Liver (tissue), 9 donors: Measurements from ENCODE around the gene PDGFA. TPM values are rescaled to one million over a fixed set of nuclear protein-coding genes. Genes with fewer than 3 reads are reported as not detected.

ENCODE experiments used
- DNase-seq: peaks from one replicate; pipeline ENCODE4 v3.0.0-alpha.2; 2017; ENCODE audit warnings: low spot score
- H3K27ac ChIP-seq, 2 donors: one replicate each; pipeline ENCODE4 v1.7.0; 2013; ENCODE audit warnings: inconsistent platforms in 2 of 2, low read length in 2 of 2, control low read depth in 1 of 2, low read depth in 1 of 2, mild to moderate bottlenecking in 1 of 2
- H3K27me3 ChIP-seq, 4 donors: one replicate each; pipeline versions ENCODE4 v1.6.1 to v1.7.0; 2013; ENCODE audit warnings: low read length in 3 of 4, inconsistent platforms in 1 of 4, mild to moderate bottlenecking in 1 of 4, moderate library complexity in 1 of 4; ENCODE audit not compliant: control insufficient read depth in 4 of 4, insufficient read depth in 4 of 4
- H3K36me3 ChIP-seq, 4 donors: one replicate each; pipeline versions ENCODE4 v1.6.1 to v1.7.0; 2013; ENCODE audit warnings: low read length in 3 of 4, mild to moderate bottlenecking in 3 of 4, low read depth in 1 of 4, moderate library complexity in 1 of 4; ENCODE audit not compliant: control insufficient read depth in 4 of 4, insufficient read depth in 3 of 4
- H3K4me1 ChIP-seq, 4 donors: one replicate each; pipeline versions ENCODE4 v1.6.1 to v1.7.0; 2013; ENCODE audit warnings: low read length in 3 of 4, mild to moderate bottlenecking in 3 of 4, moderate library complexity in 1 of 4; ENCODE audit not compliant: control insufficient read depth in 4 of 4, insufficient read depth in 4 of 4
- H3K4me3 ChIP-seq, 3 donors: one replicate each; pipeline versions ENCODE4 v1.6.1 to v1.7.0; 2013; ENCODE audit warnings: low read length in 3 of 3, control low read depth in 1 of 3, low read depth in 1 of 3, mild to moderate bottlenecking in 1 of 3
- H3K9ac ChIP-seq, 2 donors: one replicate each; pipeline ENCODE4 v1.7.0; 2013; ENCODE audit warnings: low read length in 2 of 2, mild to moderate bottlenecking in 2 of 2, moderate library complexity in 2 of 2, control low read depth in 1 of 2, low read depth in 1 of 2
- H3K9me3 ChIP-seq, 4 donors: one replicate each; pipeline versions ENCODE4 v1.6.1 to v1.7.0; 2013; ENCODE audit warnings: low read length in 3 of 4; ENCODE audit not compliant: control insufficient read depth in 4 of 4
- EGR1 ChIP-seq, 2 donors: IDR thresholded peaks; 2 replicates each; pipeline ENCODE4 v1.6.1; 2016 to 2018; ENCODE audit warnings: antibody characterized with exemption in 2 of 2, low read depth in 2 of 2
- GABPA ChIP-seq, 2 donors: IDR thresholded peaks in 1 of 2; conservative IDR thresholded peaks in 1 of 2; 2 replicates each; pipeline ENCODE4 v1.6.1; 2016; ENCODE audit warnings: antibody characterized with exemption in 2 of 2, mild to moderate bottlenecking in 1 of 2, moderate library complexity in 1 of 2
- HNF4G ChIP-seq: IDR thresholded peaks from 2 replicates; pipeline ENCODE4 v1.6.1; 2016; ENCODE audit warnings: antibody characterized with exemption
- JUND ChIP-seq, 2 donors: IDR thresholded peaks; 2 replicates each; pipeline ENCODE4 v1.6.1; 2016; ENCODE audit warnings: antibody characterized with exemption in 2 of 2
- NR2F2 ChIP-seq: IDR thresholded peaks from 2 replicates; pipeline ENCODE4 v1.6.1; 2016; ENCODE audit warnings: antibody characterized with exemption
- RAD21 ChIP-seq, 2 donors: IDR thresholded peaks; 2 replicates each; pipeline ENCODE4 v1.6.1; 2016; ENCODE audit warnings: antibody characterized with exemption in 2 of 2, mild to moderate bottlenecking in 2 of 2
- RXRA ChIP-seq, 2 donors: IDR thresholded peaks; 2 replicates each; pipeline ENCODE4 v1.6.1; 2017 to 2018; ENCODE audit warnings: antibody characterized with exemption in 2 of 2, mild to moderate bottlenecking in 1 of 2
- SP1 ChIP-seq: IDR thresholded peaks from 2 replicates; pipeline ENCODE4 v1.6.1; 2018; ENCODE audit warnings: antibody characterized with exemption, mild to moderate bottlenecking
- TAF1 ChIP-seq: conservative IDR thresholded peaks from 2 replicates; pipeline ENCODE4 v1.6.1; 2016; ENCODE audit warnings: antibody characterized with exemption, mild to moderate bottlenecking
- YY1 ChIP-seq: IDR thresholded peaks from 2 replicates; pipeline ENCODE4 v1.6.1; 2016; ENCODE audit warnings: antibody characterized with exemption, mild to moderate bottlenecking
- WGBS: extraction: QIAGEN DNeasy Blood & Tissue Kit; methylation state at CpG from one replicate; pipeline ENCODE4 v1.1.7; 2013; 5-methylcytosine and 5-hydroxymethylcytosine counted together
- polyA plus RNA-seq, 2 donors: library from polyadenylated mRNA; stranded (reverse) in 1 of 2; unstranded in 1 of 2; fragments of 200-250 nt in 1 of 2; fragments of >200 nt in 1 of 2; fragmentation: Nextera tagmentation in 1 of 2; extraction: Ambion mirVana in 1 of 2; gene quantifications; one replicate each; pipeline versions ENCODE4 v1.2.1 to v1.2.3, GENCODE V29; 2013 to 2015
- total RNA-seq, 2 donors: library from RNA; depleted of rRNA; stranded (reverse); fragments of >200 nt; gene quantifications; one replicate each; pipeline ENCODE4 v1.2.3, GENCODE V29; 2014
- TF ChIP-seq, protein P1 (sequence below): fragments of 150-350 bp; IDR thresholded peaks from 2 replicates; pipeline ENCODE4 v1.5.1; 2017; ENCODE audit warnings: improper control_type of control experiment, low read depth, low read length; ENCODE audit not compliant: missing input control
- TF ChIP-seq, protein P2 (sequence below): IDR thresholded peaks from 2 replicates; pipeline ENCODE4 v1.6.1; 2016; ENCODE audit warnings: antibody characterized with exemption
- TF ChIP-seq, protein P3 (sequence below): IDR thresholded peaks from 2 replicates; pipeline ENCODE4 v1.6.1; 2016; ENCODE audit warnings: antibody characterized with exemption, mild to moderate bottlenecking
- TF ChIP-seq, protein P4 (sequence below): IDR thresholded peaks from 2 replicates; pipeline ENCODE4 v1.6.1; 2016; ENCODE audit warnings: antibody characterized with exemption
- donor health status: healthy.
- donor health status: healthy.
- donor health status: healthy.
- donor health status: healthy.
- donor health status: healthy.

PDGFA gene
- total and polyA plus RNA-seq, 4 donors, result 1.4 to 5.1 (median 2.0) TPM

DNA sequence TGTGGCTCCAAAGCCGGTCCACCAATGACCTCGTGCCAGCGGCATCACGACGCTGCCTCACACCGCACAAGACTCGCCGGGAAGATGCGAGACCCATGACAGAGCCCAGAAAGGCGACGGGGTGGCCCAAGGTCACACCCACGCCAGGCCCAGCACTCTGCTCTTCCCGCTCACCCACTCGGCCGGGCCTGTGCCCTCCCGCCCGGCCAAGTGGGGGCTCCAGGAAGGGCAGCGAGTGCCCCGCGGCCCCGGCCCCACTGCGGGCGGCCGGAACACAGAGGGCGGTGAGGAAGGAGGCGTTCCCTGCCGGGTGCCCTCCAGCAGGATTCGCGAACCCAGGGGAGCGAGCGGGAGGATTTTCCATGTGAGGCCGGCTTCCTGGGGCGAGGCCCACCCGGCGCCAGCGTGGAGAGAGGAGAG, 56.3 kb downstream of the PDGFA start (continued):
- no peak for TF ChIP-seq GABPA (IDR thresholded peaks at IDR 0.05 in 1 of 2, conservative IDR thresholded peaks at IDR 0.05 in 1 of 2)
- no peak for TF ChIP-seq YY1
- no peak for TF ChIP-seq RXRA (IDR thresholded peaks at IDR 0.05)
- no peak for TF ChIP-seq NR2F2
- TF ChIP-seq, protein P1, sequence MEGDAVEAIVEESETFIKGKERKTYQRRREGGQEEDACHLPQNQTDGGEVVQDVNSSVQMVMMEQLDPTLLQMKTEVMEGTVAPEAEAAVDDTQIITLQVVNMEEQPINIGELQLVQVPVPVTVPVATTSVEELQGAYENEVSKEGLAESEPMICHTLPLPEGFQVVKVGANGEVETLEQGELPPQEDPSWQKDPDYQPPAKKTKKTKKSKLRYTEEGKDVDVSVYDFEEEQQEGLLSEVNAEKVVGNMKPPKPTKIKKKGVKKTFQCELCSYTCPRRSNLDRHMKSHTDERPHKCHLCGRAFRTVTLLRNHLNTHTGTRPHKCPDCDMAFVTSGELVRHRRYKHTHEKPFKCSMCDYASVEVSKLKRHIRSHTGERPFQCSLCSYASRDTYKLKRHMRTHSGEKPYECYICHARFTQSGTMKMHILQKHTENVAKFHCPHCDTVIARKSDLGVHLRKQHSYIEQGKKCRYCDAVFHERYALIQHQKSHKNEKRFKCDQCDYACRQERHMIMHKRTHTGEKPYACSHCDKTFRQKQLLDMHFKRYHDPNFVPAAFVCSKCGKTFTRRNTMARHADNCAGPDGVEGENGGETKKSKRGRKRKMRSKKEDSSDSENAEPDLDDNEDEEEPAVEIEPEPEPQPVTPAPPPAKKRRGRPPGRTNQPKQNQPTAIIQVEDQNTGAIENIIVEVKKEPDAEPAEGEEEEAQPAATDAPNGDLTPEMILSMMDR, result no peak
- no peak for TF ChIP-seq TAF1
- no peak for TF ChIP-seq SP1
- TF ChIP-seq, protein P2, sequence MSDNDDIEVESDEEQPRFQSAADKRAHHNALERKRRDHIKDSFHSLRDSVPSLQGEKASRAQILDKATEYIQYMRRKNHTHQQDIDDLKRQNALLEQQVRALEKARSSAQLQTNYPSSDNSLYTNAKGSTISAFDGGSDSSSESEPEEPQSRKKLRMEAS, result no peak

DNA sequence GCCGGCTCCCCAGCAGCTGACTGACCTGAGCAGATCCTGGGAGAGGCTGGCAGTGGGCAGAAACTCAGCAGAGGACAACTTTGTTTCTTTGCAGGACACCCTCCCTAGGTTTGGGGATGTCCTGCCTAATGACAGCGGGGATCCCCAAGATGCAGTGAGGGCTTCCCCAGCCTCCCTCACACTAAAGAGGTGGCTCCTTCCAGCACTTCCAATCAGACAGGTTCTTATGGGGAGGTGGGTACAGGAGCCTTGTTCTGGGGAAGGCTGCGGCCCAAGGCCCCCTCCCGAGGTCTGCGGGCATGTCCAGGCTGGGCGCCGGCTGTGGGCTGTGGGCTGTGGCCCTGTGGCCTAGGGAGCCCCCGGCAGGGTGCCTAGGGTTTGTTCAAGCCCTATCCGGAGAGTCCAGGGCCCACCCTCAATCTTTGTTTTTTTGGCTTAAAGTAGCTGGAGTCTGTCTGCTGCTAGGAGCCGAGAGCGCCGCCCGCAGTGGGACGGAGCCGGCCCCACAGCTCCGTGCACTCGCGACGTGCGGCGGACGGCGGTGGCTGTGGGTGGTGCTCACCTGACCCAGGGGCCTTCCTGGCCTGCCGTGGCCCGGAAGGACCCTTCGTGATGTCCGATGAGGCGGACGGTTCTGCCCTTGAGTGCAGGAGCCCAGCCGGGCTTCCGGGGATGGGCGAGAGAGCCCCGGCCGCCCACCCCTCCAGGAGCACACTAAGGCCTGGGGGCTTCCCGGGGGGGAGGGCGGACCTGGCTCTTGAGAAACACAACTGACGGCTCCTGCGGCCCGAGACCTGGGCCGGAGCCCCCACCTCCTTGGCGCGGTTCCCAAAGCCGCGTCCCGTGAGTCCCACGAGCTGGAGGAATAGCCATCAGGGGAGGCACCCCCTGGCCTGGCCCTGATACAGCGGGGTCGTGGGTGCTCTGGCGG, 57.2 kb downstream of the PDGFA start:
- 93% methylated on average over 49 of the region's 49 CpGs for WGBS
- H3K27me3 ChIP-seq, result no peaks in the 10 kb centered on the region
- no peak for DNase-seq
- no peak overlapping the region for H3K9ac ChIP-seq
- H3K9me3 ChIP-seq, result no peaks in the 10 kb centered on the region
- H3K36me3 ChIP-seq, result no peaks in the 10 kb centered on the region
- H3K4me1 ChIP-seq, result peaks cover 0 to 11% (median 0%) of the 10 kb centered on the region in 4 donors
- TF ChIP-seq RAD21 (IDR thresholded peaks at IDR 0.05) (no peak), RXRA (IDR thresholded peaks at IDR 0.05) (no peak), JUND (IDR thresholded peaks at IDR 0.05) (no peak), GABPA (IDR thresholded peaks at IDR 0.05 in 1 of 2, conservative IDR thresholded peaks at IDR 0.05 in 1 of 2) (no peak), YY1 (no peak), EGR1 (IDR thresholded peaks at IDR 0.05; ENCODE audit: low read depth in 2 of 2) (no peak), HNF4G (no peak)
- TF ChIP-seq, protein P3, sequence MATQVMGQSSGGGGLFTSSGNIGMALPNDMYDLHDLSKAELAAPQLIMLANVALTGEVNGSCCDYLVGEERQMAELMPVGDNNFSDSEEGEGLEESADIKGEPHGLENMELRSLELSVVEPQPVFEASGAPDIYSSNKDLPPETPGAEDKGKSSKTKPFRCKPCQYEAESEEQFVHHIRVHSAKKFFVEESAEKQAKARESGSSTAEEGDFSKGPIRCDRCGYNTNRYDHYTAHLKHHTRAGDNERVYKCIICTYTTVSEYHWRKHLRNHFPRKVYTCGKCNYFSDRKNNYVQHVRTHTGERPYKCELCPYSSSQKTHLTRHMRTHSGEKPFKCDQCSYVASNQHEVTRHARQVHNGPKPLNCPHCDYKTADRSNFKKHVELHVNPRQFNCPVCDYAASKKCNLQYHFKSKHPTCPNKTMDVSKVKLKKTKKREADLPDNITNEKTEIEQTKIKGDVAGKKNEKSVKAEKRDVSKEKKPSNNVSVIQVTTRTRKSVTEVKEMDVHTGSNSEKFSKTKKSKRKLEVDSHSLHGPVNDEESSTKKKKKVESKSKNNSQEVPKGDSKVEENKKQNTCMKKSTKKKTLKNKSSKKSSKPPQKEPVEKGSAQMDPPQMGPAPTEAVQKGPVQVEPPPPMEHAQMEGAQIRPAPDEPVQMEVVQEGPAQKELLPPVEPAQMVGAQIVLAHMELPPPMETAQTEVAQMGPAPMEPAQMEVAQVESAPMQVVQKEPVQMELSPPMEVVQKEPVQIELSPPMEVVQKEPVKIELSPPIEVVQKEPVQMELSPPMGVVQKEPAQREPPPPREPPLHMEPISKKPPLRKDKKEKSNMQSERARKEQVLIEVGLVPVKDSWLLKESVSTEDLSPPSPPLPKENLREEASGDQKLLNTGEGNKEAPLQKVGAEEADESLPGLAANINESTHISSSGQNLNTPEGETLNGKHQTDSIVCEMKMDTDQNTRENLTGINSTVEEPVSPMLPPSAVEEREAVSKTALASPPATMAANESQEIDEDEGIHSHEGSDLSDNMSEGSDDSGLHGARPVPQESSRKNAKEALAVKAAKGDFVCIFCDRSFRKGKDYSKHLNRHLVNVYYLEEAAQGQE, result no peak
- TF ChIP-seq, protein P4, sequence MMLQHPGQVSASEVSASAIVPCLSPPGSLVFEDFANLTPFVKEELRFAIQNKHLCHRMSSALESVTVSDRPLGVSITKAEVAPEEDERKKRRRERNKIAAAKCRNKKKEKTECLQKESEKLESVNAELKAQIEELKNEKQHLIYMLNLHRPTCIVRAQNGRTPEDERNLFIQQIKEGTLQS, result no peak
- TF ChIP-seq, protein P1, result no peak
- no peak overlapping the region for H3K4me3 ChIP-seq
- H3K27ac ChIP-seq, result no peak overlapping the region
